AG04450 (cell line): ENCODE results near the gene KCNH1. TPM values are rescaled to one million over a fixed set of nuclear protein-coding genes. Genes with fewer than 3 reads are reported as not detected.

Experiments used
- CTCF ChIA-PET: fragments of 300-600, 350-600 bp; formaldehyde crosslinking; extraction: SDS; loops from one replicate; lab custom pipeline; 2022; ENCODE audit warnings: antibody characterized with exemption, inconsistent platforms; lab: Charles Lee
- POLR2A ChIA-PET: fragments of 350-600 bp; formaldehyde crosslinking; extraction: SDS; loops from one replicate; lab custom pipeline; 2021; ENCODE audit warnings: antibody characterized with exemption, inconsistent platforms; lab: Yijun Ruan, JAX
- DNase-seq: peaks from one replicate; pipeline ENCODE4 v3.0.0-alpha.2; 2011; ENCODE audit warnings: low read depth, low spot score
- H3K27ac ChIP-seq: one replicate; pipeline ENCODE4 v1.5.1; 2012; ENCODE audit warnings: low read depth, low read length, control low read depth
- H3K27me3 ChIP-seq: one replicate; pipeline ENCODE4 v1.6.0; 2012; ENCODE audit warnings: low read length; ENCODE audit not compliant: control insufficient read depth, insufficient read depth
- H3K4me3 ChIP-seq: 2 replicates; pipeline ENCODE4 v1.5.1; 2011; ENCODE audit warnings: mild to moderate bottlenecking, low read depth, low read length, control low read depth
- H3K9me3 ChIP-seq: 2 replicates; pipeline ENCODE4 v1.5.1; 2012; ENCODE audit warnings: low read length; ENCODE audit not compliant: control insufficient read depth, insufficient read depth
- polyA plus RNA-seq: library from polyadenylated mRNA; depleted of rRNA; stranded (reverse); fragments of >200 nt; gene quantifications from 2 replicates; pipeline ENCODE4 v1.2.3, GENCODE V29; 2011
- TF ChIP-seq, protein P1 (sequence below): IDR thresholded peaks from 2 replicates; pipeline ENCODE4 v1.5.1; 2011; ENCODE audit warnings: low read depth, low read length, control low read depth, inconsistent platforms

KCNH1 gene
- polyA plus RNA-seq, 1 experiment = 0.31 TPM

- H3K4me3 ChIP-seq = no peak overlapping the region
- no peak for DNase-seq
- POLR2A ChIA-PET = no interaction called here
- TF ChIP-seq, protein P1, sequence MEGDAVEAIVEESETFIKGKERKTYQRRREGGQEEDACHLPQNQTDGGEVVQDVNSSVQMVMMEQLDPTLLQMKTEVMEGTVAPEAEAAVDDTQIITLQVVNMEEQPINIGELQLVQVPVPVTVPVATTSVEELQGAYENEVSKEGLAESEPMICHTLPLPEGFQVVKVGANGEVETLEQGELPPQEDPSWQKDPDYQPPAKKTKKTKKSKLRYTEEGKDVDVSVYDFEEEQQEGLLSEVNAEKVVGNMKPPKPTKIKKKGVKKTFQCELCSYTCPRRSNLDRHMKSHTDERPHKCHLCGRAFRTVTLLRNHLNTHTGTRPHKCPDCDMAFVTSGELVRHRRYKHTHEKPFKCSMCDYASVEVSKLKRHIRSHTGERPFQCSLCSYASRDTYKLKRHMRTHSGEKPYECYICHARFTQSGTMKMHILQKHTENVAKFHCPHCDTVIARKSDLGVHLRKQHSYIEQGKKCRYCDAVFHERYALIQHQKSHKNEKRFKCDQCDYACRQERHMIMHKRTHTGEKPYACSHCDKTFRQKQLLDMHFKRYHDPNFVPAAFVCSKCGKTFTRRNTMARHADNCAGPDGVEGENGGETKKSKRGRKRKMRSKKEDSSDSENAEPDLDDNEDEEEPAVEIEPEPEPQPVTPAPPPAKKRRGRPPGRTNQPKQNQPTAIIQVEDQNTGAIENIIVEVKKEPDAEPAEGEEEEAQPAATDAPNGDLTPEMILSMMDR = no peak
- no peaks in the 10 kb centered on the region for H3K9me3 ChIP-seq
- no peaks in the 10 kb centered on the region for H3K27me3 ChIP-seq
- CTCF ChIA-PET = no interaction called here
- H3K27ac ChIP-seq = no peak overlapping the region
Observed at GRCh38 chr1:210775289-210775688, 358.7 kb downstream of the KCNH1 start.

DNA sequence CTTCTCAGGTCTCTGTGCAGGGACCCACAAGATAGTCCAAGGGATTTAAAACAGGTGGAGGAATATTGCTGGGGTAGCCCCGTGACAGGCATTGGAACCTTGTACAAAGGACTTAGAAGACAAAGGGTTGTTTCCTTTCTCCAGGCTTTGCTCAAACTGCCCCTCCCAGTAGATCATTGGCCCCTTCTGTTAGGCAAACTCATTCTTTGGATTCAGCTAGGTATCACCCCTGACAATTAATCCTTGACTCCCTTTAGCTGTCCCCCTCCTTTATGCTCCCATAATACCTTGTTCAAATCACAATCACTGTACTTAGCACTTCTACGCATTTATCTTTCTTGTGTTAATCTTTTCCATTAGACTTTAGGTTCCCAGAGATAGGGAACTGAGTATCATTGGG, 360.5 kb downstream of the KCNH1 start:
- no peaks in the 10 kb centered on the region for H3K9me3 ChIP-seq
- ChIA-PET POLR2A (no interaction called here), CTCF (no interaction called here)
- no peaks in the 10 kb centered on the region for H3K27me3 ChIP-seq
- TF ChIP-seq, protein P1 = no peak
- H3K4me3 ChIP-seq = no peak overlapping the region
- H3K27ac ChIP-seq = no peak overlapping the region
- DNase-seq = no peak

- no peaks in the 10 kb centered on the region for H3K9me3 ChIP-seq
- DNase-seq = no peak
- TF ChIP-seq, protein P1 = no peak
- H3K4me3 ChIP-seq = no peak overlapping the region
- no peak overlapping the region for H3K27ac ChIP-seq
- ChIA-PET CTCF (no interaction called here), POLR2A (no interaction called here)
- H3K27me3 ChIP-seq = no peaks in the 10 kb centered on the region
Observed at GRCh38 chr1:210771131-210771530, 362.8 kb downstream of the KCNH1 start.

DNA sequence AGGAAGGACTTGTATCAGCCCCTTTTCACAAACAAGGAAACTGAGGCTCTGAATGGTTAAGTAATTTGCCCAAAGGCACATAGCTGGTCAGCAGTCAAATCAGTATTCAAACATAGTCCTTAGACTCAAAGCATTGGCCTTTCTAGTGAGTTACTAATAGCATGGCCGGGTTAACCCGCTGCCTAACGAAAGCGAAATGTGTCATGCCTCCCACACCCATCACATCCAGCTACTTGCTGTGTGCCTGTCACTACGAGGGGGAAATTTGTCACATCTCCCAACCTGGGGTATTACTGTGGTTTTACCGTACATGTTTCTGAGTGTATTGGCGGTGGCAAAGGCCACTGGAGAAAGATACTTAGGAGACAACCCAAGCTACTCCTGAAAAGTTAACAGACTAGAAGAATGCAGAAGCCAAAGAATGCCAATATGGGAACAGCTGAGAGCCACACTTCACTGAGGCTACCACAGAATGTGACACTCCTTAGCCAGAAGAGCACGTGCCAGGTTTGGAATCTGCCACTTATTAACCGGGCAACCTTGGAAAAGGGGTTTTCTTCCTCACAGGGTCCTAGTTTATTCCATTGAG, 363.5 kb downstream of the KCNH1 start:
- no peaks in the 10 kb centered on the region for H3K27me3 ChIP-seq
- ChIA-PET CTCF (no interaction called here), POLR2A (no interaction called here)
- no peaks in the 10 kb centered on the region for H3K9me3 ChIP-seq
- H3K27ac ChIP-seq = no peak overlapping the region
- TF ChIP-seq, protein P1 = no peak
- DNase-seq = no peak
- no peak overlapping the region for H3K4me3 ChIP-seq

DNA sequence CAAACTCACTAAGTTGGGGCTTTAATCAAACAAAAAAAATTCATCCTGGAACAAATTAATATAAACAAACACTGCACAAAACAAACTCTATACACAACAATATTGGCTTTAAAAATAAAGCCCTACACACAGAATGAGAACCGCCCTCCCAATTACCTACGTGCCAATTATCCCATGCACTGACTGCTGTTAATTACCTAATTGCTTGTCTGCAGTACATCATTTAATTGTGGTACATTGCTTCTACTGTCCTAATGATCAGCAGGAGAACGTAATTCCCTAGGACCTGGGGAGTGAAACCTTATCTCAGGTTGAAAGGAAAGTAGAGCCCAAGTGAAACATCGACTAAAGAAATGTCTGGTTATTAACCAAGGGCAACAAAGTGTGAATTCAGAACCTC, 364.5 kb downstream of the KCNH1 start:
- H3K27me3 ChIP-seq = no peaks in the 10 kb centered on the region
- no peak overlapping the region for H3K27ac ChIP-seq
- H3K4me3 ChIP-seq = no peak overlapping the region
- POLR2A ChIA-PET = no interaction called here
- H3K9me3 ChIP-seq = no peaks in the 10 kb centered on the region
- TF ChIP-seq, protein P1 = no peak
- CTCF ChIA-PET = no interaction called here
- no peak for DNase-seq
